A549 treated with AZD9567 at 1 μM for 4 hours (cell line): ENCODE measurements around the gene POU4F2. TPM values are rescaled to one million over a fixed set of nuclear protein-coding genes. Genes with fewer than 3 reads are reported as not detected.

Experiments
- total RNA-seq: library from RNA; stranded (reverse); fragments of 200-300 nt; extraction: Qiagen RNA extraction; gene quantifications from 5 replicates; pipeline ENCODE4 v1.2.3, GENCODE V29; 2022; ENCODE audit not compliant: insufficient read depth

Gene POU4F2, protein sequence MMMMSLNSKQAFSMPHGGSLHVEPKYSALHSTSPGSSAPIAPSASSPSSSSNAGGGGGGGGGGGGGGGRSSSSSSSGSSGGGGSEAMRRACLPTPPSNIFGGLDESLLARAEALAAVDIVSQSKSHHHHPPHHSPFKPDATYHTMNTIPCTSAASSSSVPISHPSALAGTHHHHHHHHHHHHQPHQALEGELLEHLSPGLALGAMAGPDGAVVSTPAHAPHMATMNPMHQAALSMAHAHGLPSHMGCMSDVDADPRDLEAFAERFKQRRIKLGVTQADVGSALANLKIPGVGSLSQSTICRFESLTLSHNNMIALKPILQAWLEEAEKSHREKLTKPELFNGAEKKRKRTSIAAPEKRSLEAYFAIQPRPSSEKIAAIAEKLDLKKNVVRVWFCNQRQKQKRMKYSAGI
- not detected in 5 replicates for total RNA-seq

GRCh38 chr4:146638786-146639505, at the start of gene POU4F2:
TSS of gene POU4F2 (plus strand) at chr4:146638893. CDS start at chr4:146639141, 248 bp downstream.

Other genes with a start within 250 kb of the POU4F2 start
- gene SLC10A7, start 117.0 kb upstream of the POU4F2 start, total RNA-seq: 1.4 to 2.4 TPM (median 2.0 TPM) in 5 replicates